HepG2 (cell line): ENCODE results near the gene NOL4L. TPM values are rescaled to one million over a fixed set of nuclear protein-coding genes. Genes with fewer than 3 reads are reported as not detected.

Experiments
- ARNT2 ChIP-seq: sonication (generic); formaldehyde crosslinking; IDR thresholded peaks from 2 replicates; pipeline ENCODE4 v1.8.0; 2022; ENCODE audit warnings: mild to moderate bottlenecking, low read depth, missing genetic modification reagents, moderate library complexity
- FOXA3 ChIP-seq: IDR thresholded peaks from 2 replicates; pipeline ENCODE4 v1.6.1; 2016; ENCODE audit warnings: missing genetic modification reagents, missing compliant biosample characterization
- GATAD2A ChIP-seq: IDR thresholded peaks from 2 replicates; pipeline ENCODE4 v1.6.1; 2016
- GTF2F1 ChIP-seq: fragments of 150-350 bp; IDR thresholded peaks from 2 replicates; pipeline ENCODE4 v1.6.1; 2014; ENCODE audit warnings: low read length
- JARID2 ChIP-seq: sonication (generic); formaldehyde crosslinking; IDR thresholded peaks from 2 replicates; pipeline ENCODE4 v1.8.1; 2023; ENCODE audit warnings: missing genetic modification reagents, inconsistent platforms; ENCODE audit not compliant: insufficient replicate concordance
- KDM5B ChIP-seq: sonication (generic); formaldehyde crosslinking; IDR thresholded peaks from 2 replicates; pipeline ENCODE4 v1.4.0; 2020; ENCODE audit warnings: missing genetic modification reagents, mild to moderate bottlenecking, borderline replicate concordance
- KLF9 ChIP-seq: IDR thresholded peaks from 2 replicates; pipeline ENCODE4 v1.6.1; 2016; ENCODE audit warnings: low read depth
- MYNN ChIP-seq: sonication (generic); formaldehyde crosslinking; IDR thresholded peaks from 2 replicates; pipeline ENCODE4 v1.4.0; 2020; ENCODE audit warnings: mild to moderate bottlenecking, low read depth, missing genetic modification reagents
- NFKB2 ChIP-seq: sonication (generic); formaldehyde crosslinking; IDR thresholded peaks from 2 replicates; pipeline ENCODE4 v1.4.0; 2020; ENCODE audit warnings: missing genetic modification reagents, borderline replicate concordance
- RFXANK ChIP-seq: IDR thresholded peaks from 2 replicates; pipeline ENCODE4 v1.6.1; 2016
- TARDBP ChIP-seq: sonication (generic); formaldehyde crosslinking; IDR thresholded peaks from 2 replicates; pipeline ENCODE4 v1.8.0; 2022; ENCODE audit warnings: mild to moderate bottlenecking, missing genetic modification reagents
- TFAP4 ChIP-seq: sonication (generic); IDR thresholded peaks from 2 replicates; pipeline ENCODE4 v1.6.1; 2016; ENCODE audit warnings: low read depth, borderline replicate concordance
- TSC22D2 ChIP-seq: sonication (generic); formaldehyde crosslinking; IDR thresholded peaks from 2 replicates; pipeline ENCODE4 v1.5.1; 2020; ENCODE audit warnings: missing genetic modification reagents, mild to moderate bottlenecking, borderline replicate concordance
- ZBTB49 ChIP-seq: sonication (generic); formaldehyde crosslinking; IDR thresholded peaks from 2 replicates; pipeline ENCODE4 v1.4.0; 2020; ENCODE audit warnings: missing genetic modification reagents, borderline replicate concordance
- ZFP82 ChIP-seq: sonication (generic); formaldehyde crosslinking; IDR thresholded peaks from 2 replicates; pipeline ENCODE4 v1.5.1; 2020; ENCODE audit warnings: mild to moderate bottlenecking, missing genetic modification reagents, borderline replicate concordance
- ZNF160 ChIP-seq: sonication (generic); formaldehyde crosslinking; IDR thresholded peaks from 2 replicates; pipeline ENCODE4 v1.8.0; 2022; ENCODE audit warnings: mild to moderate bottlenecking, inconsistent platforms, missing genetic modification reagents
- ZNF263 ChIP-seq: sonication (generic); formaldehyde crosslinking; IDR thresholded peaks from 2 replicates; pipeline ENCODE4 v1.4.0; 2020; ENCODE audit warnings: missing genetic modification reagents
- ZNF362 ChIP-seq: sonication (generic); formaldehyde crosslinking; IDR thresholded peaks from 2 replicates; pipeline ENCODE4 v1.4.0; 2020; ENCODE audit warnings: missing genetic modification reagents, mild to moderate bottlenecking, borderline replicate concordance
- ZNF770 ChIP-seq: sonication (generic); formaldehyde crosslinking; IDR thresholded peaks from 2 replicates; pipeline ENCODE4 v1.5.0; 2020; ENCODE audit warnings: mild to moderate bottlenecking, missing genetic modification reagents
- ZNF781 ChIP-seq: sonication (generic); formaldehyde crosslinking; IDR thresholded peaks from 2 replicates; pipeline ENCODE4 v1.5.1; 2020; ENCODE audit warnings: borderline replicate concordance, mild to moderate bottlenecking, missing genetic modification reagents; ENCODE audit errors: not compliant biosample characterization
- ZNF782 ChIP-seq: sonication (generic); formaldehyde crosslinking; IDR thresholded peaks from 2 replicates; pipeline ENCODE4 v1.4.0; 2020; ENCODE audit warnings: missing genetic modification reagents, mild to moderate bottlenecking, borderline replicate concordance
- polyA plus RNA-seq, 8 experiments: library from polyadenylated mRNA; depleted of rRNA in 3 of 8; stranded (reverse) in 7 of 8; unstranded in 1 of 8; fragments of >200 nt; fragmentation: Illumina TruSeq in 4 of 8; extraction: Trizol in 4 of 8; gene quantifications; 2 replicates each; pipeline versions ENCODE4 v1.2.1 to v1.2.3, GENCODE V29; 2011 to 2016; ENCODE audit warnings: low read depth in 4 of 8, missing spikeins in 1 of 8, mixed read lengths in 1 of 8; ENCODE audit not compliant: insufficient read depth in 1 of 8
- total RNA-seq, 5 experiments: library from RNA; depleted of rRNA; stranded (reverse); fragments of >200 nt; fragmentation: Illumina TruSeq; extraction: Trizol; gene quantifications; 2 replicates each; pipeline ENCODE4 v1.2.3, GENCODE V29; 2016; ENCODE audit warnings: low read depth in 1 of 5

Gene NOL4L
- total and polyA plus RNA-seq, 2 of the 13 experiments (the other 11 are each of a cell fraction or from before 2014, with no cell fraction given), result 16.6 to 35.4 TPM

- TF ChIP-seq ZNF770 (CRISPR knock-in tag) (0 out of 2 replicates have a peak, but pooled peaks have one; percentile 17), FOXA3 (CRISPR knock-in tag) (peak; percentile 46), ZNF263 (CRISPR knock-in tag) (peak; percentile 18; the same call in 1 of the 2 replicates), ZFP82 (CRISPR knock-in tag) (0 out of 2 replicates have a peak, but pooled peaks have one; percentile 7), ARNT2 (CRISPR knock-in tag) (0 out of 2 replicates have a peak, but pooled peaks have one; percentile 15), ZBTB49 (CRISPR knock-in tag) (peak; percentile 74; the same call in 1 of the 2 replicates), NFKB2 (CRISPR knock-in tag) (peak; percentile 65; the same call in 1 of the 2 replicates), JARID2 (CRISPR knock-in tag) (no peak), GATAD2A (CRISPR knock-in tag) (peak; percentile 31; the same call in 1 of the 2 replicates), TARDBP (CRISPR knock-in tag) (no peak; the same call in 1 of the 2 replicates), RFXANK (CRISPR knock-in tag) (no peak; the same call in 1 of the 2 replicates), KLF9 (CRISPR knock-in tag) (no peak), ZNF781 (peak; percentile 45), GTF2F1 (no peak), ZNF362 (CRISPR knock-in tag) (no peak), ZNF782 (CRISPR knock-in tag) (0 out of 2 replicates have a peak, but pooled peaks have one; percentile 20), MYNN (CRISPR knock-in tag) (peak; percentile 84; the same call in 1 of the 2 replicates), TFAP4 (peak; percentile 53; the same call in 1 of the 2 replicates), ZNF160 (CRISPR knock-in tag) (peak; percentile 22; the same call in 1 of the 2 replicates), TSC22D2 (peak; percentile 83; the same call in 1 of the 2 replicates), KDM5B (peak; percentile 63; the same call in 1 of the 2 replicates)
These were observed 45.9 kb downstream of the NOL4L start (continued) for GRCh38 chr20:32539026-32539816.
